Kasumi-1 (cell line): ENCODE results near the gene TECR.
A peak's percentile ranks its signal among the peaks of the same experiment; 100 is the strongest.
"Not testable (repeated sequence)": the region's sequence is repeated elsewhere in the genome, so short reads cannot be mapped to it uniquely, and the experiment has no call there.

Source experiments
- DNase-seq, 2 experiments: peaks; one replicate each; lab custom pipeline; 2025; lab: John Stamatoyannopoulos, UW

Gene TECR, protein sequence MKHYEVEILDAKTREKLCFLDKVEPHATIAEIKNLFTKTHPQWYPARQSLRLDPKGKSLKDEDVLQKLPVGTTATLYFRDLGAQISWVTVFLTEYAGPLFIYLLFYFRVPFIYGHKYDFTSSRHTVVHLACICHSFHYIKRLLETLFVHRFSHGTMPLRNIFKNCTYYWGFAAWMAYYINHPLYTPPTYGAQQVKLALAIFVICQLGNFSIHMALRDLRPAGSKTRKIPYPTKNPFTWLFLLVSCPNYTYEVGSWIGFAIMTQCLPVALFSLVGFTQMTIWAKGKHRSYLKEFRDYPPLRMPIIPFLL

DNA sequence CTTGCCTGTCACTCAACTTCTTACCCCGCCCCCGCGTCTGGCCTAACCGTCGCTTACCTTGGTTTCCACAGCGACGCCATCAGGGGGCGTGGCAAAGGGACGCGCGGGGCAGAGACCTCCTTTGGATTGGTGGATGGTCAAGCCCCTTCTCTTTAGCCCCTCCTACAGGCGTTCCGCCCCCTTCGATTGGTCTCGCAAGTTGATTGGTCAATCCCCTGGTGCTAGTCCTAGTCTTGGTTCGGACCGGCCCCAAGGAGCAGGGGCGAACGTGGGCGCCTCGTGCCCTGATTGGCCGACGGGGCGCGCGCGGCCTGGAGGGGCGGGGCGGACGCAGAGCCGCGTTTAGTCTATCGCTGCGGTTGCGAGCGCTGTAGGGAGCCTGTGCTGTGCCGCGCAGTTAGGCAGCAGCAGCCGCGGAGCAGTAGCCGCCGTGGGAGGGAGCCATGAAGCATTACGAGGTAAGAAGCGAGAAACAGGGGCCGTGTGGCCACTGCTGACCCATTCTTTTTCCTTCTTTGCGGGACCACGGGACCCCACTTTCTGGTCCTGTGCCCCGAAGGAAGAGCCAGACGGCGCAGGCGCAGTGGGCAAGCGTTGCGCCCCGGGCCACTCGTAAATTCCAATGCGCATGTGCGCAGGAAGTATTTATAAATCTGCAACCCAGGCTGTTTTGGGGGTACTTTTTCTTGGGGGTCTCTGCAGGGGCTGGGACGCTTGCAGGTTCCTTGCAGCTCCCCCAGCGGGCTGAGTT, at the start of gene TECR:
Gene TECR (plus strand): TSS at position 341 of the 751 bp plus-strand sequence. CDS start 103 bp downstream, at position 444.
- DNase-seq = peak; percentile 99

DNA sequence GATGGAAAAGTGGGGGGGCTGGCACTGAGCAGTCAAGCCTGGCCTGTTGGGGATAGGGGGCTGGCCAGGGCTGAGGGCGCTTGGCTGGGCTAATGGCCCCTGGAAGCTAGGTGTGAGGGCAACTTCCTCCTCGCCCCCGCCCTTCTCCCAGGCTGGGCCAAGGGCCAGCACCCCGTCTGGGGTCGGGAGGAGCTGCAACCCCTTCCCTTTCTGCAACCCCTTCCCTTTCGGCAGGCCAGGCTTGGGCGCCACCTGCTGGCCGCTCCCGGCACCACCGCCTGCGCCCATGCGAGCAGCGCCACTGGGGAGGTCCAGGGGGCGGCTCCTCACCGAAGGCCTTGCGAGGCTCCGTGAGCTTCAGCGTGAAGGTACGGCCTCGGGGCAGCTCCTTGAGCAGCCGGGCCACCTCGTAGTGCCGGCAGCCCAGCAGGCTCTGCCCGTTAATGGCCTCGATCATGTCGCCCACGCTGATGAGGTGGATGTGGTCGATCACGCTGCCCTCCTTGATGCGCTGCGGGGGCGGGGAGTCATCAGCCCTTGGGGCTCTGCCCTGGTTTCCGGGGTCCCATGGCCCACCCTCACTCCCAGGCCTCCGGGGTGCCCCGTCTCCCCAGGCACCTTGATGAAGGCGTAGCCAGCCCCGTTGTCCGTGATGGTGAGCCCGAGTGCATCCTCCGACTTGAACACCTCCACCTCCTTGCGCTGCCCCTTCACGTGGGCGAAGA, 49.3 kb upstream of the TECR start:
- peak; percentile 49 to 51 for DNase-seq

DNA sequence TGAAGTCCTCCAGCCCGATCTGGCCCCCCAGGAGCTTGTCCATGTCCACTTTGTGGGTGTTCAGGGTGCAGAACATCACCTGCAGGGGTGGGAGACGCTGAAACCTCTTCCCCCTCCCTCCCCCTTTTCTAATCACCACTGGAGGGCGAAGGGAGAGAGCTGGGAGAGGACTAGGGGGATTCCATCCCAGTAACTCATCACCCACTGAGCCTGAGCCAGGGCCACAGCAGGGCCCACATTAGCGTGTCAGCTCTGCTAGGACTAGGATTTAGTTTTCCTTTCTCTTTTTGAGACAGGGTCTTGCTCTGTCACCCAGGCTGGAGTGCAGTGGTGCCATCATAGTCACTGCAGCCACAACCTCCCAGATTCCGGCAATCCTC, 48.7 kb upstream of the TECR start:
- DNase-seq = no peak

DNA sequence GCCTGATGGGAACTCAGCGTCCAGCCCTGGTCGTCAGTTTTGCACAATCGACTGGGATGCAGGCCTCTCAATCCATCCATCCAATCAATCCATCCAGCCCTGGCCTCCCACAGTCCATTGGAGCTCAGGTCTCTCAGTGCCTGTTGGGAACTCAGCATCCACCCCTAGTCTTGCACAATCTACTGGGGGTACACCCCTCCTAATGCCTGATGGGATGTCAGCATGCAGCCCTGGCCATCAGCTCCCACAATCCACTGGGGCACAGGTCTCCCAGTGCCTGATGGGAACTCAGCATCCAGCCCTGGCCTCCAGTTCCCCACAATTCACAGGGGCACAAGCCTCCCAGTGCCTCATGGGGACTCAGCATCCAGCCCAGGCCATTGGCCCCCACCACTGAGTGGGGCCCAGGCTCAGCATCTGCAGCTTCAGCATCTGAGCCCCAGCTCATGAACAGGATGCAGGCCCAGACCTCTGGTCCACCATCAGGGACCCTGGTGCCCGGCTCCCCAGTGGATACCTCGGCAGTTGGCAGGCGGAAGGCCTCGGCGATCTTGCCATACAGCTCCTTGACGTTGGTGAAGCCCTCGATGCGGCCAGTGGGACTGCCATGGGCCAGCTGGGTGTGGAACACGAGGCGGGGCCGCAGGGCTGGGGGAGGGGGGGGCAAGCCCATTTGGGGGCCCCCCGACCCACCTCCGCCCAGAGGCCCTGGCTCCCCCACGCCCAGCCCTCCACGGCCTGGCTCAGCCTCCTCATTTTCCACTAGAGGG, 47.0 kb upstream of the TECR start:
- no peak for DNase-seq

DNA sequence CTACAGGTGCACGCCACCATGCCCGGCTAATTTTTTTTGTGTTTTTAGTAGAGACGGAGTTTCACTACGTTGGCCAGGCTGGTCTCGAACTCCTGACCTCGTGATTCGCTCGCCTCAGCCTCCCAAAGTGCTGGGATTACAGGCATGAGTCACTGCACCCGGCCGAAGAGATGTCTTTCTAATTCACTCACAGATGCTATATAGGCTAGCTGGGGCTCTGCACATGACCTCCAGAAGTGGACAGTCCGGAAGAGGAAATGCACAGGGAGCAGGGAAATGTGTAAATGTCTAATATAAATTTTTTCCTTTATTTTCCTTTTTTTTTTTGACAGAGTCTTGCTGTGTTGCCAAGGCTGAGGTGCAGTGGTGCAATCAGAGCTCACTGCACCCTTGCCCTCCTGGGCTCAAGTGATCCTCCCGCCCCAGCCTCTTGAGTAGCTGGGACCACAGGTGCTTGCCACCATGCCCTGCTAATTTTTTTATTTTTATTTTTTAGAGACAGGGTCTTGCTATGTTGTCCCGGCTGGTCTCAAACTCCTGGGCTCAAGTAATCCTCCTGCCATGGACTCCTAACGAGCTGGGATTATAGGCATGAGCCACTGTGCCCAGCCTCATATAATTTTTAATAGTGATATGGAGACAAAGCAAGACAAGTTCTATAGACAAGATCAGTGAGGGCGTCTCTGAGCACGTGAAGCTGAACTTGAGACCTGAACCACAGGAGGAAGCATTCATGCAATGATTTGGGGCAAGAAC, 41.8 kb upstream of the TECR start:
- no peak for DNase-seq

DNA sequence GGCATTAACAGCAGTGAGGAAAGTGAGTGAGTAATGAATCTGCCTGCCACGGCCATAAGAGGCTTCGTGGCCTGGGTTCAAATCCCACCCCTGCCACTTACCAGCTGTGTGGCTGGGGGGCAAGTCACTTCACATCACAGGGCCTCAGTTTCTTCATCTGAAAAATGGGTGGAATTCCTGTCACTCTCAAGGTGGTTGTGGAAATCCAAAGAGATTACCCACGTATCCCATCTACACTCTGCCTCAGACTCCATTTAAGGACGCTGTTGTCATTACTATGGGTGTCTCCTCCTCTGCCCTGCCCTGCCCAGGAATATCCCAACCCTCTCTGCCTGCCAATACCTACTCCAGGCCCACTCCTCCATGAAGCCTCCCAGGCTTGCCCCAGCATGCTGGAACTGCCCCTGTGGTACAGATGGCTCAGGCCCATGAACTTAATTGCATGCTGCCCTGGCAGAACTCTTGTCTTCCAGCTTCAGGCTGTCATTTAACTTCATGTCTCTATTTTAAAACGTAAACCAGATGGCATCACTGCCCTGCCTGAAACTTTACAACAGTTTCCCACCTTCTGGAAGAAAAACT, 36.5 kb upstream of the TECR start:
- DNase-seq = no peak

DNA sequence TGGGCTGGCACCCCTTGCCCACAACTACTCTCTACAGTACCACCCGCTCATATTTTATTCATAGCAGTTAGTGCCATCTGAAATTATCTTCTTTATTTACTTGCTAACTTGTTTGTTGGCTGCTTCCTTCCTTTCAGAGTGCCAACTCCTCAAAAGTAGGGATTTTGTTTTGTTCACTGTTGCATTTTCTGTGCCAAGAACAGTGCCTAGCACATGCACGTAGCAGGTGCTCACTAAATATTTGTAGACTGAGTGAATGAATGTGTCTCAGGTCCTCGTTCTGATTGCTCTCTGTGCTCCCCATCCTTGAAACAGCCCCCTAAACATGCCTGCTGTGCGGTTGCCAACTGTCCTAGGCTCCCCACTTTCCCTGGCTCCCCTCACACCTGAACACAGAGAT, 35.0 kb upstream of the TECR start:
- no peak for DNase-seq

DNA sequence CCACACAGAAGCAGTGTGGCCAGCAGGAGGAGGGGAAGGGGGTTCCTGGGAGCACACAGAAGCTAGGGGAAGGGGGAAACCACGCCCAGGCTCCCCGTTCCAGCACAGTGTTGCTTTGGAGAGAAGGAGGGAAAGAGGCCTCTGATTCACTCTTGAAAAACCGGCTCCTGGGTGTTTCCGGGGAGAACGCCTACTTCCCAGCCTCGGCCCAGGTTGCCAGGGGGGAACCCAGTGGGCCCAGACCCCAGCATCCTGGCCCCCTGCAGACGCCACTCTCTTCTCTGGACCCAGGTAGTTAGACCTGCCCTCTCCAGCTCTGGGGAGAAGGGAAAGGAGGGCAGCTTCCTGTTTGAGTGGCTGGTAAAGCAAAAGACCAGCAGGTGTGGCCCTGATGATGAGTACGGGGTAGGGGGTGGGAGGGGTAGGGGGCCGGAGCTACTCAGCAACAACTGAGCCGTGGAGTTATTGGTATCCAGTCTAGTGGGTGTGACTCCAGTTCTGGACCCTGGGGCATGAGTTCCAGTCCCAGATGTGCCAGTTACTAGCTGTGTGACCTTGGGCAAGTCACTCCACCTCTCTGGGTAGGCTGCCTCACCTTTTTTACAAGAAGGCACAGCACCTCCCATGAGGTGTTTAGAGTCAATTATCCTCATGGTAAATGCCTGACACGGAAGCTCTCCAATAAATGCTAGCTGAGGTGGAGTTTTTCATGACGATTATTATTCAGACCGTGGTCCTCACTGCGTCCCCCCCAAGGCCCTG, 34.3 kb upstream of the TECR start:
- DNase-seq = no peak

DNA sequence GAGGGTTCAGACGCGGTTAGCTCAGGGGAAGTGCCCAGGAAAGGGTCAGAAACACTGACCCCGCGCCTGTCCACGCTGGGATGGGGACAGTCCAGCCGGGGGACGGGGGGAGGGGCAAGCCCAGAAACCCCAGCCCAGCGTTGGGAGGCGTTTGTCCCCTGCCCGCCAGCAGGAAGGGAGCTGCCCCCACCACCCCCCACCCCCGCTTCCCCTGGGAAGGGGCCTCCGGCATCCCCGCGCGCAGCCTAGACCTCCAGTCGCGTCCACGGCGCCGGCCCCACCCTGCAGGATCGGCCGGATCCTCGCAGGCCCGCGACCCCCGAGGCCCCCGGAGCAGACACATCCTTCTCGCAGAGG, 33.7 kb upstream of the TECR start:
- no peak for DNase-seq

DNA sequence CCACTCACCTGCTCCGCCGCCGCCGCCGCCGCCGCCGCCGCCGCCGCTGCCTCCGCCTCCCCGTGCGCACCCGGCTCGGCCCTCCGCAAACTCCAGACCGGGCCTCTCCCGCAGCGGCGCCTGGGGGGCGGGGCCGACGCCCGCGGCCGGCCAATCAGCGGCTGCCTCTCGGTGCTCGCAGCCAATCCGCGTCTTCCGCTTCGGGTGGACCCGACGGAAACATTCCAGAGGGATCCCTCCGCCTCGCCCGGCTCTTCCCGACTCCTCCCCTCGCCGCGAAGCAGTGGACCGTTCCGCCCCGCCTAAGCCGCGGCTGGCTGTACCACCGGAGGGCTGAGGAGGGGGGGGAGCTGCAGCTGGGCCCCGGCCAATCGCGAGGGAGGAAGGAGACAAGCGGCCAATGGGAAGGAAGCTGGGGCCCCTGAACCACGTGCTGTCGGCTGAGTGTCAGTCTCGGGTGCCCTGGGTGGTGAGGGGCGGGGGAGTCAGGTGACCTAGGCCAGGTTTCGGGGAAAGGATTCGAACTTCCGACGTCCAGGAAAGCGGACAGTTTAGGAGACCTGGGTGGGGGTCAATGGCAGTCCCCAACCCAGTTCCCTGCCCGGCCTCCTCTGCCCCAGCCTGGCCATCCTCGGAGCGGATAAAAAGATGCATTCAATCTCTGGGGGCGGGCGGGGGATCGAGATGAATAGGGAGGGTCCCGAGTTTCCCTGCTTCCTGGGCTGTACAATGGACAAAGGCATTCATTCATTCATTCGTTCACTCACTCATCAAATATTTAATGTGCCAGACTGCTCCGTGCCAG, 33.2 kb upstream of the TECR start, which contains the start of gene GIPC1:
Gene GIPC1 (minus strand): TSS at position 99 of the 805 bp plus-strand sequence. CDS start 13,151 bp downstream, outside the sequence.
- DNase-seq = peak; percentile 85 to 91

DNA sequence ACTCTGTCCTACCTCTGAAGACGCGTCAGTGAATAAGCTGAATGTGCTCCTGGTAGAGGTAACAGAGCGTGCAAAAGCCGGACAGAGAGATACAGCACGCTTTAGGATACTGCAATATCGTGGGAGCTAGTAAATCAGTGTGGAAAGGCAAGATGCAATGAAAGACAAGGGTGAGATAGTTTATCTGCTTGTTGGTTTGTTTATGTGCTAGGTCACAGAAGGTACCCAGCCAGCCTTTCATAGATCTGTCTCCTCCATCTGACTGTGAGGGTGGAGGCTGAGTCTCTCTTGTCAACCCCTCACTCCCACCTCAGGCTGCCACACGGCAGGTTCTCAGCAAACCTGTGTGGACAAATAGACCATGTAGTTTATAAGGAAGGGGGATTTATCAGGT, 32.6 kb upstream of the TECR start:
- no peak for DNase-seq

DNA sequence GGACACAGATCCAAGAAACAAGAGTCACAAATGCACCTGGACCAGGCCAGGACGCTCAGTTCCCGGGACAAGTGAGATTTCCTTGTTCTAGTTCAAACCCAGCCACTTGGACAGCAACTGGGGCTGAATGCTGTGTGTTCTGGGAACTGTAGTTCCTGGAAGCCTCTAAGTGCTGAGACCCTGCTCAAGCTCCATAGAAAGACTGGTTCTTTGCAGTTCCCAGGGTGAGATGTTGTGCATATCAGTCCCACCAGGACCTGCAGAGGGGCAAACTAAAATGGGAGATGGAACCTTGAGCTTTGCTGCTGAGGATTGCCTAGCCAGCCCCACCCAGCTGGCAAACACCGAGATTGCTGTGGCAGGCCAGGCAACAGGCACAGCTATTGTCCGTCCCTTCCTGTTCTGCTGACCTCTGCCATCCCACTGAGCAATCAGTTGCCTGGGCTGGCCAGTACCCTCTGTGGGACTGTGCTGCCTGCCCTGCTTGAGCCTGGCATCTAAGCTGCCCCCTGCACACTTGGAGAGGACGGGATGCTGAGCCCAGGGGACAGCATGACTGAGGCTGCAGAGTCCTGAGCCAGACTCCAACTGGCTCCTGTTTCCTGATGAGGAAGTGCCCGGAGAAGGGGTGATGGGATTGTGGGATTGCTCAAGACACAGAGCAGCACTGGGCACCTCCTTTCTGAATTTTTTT, 32.0 kb upstream of the TECR start:
- DNase-seq = no peak

DNA sequence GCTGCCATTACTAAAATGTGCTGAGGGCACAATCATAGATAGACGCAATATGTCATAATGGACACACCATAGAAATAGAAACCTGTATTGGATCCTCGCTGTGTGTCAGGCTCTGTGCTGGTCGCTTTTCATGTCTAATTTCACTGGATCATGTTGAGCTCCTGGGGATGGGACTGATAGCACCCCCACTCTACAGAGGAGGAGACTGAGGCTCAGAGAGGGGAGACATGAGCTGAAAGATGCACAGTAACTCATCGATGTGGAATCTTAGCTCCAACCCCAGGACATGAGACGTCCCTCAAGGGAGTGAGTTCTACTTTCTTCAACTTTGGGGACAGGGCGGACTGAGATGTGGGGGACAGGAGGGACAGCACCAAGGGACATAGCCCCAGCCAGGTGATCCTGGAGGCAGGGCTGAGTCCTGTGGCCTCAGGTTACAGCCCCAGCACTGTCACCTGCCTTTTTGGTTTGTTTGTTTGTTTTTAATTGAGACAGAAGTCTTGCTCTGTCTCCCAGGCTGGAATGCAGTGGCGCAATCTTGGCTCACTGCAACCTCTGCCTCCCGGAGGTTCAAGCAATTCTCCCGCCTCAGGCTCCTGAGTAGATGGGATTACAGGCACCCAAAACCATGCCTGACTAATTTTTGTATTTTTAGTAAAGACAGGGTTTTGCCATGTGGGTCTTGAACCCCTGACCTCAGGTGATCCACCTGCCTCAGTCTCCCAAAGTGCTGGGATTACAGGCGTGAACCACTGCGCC, 26.9 kb upstream of the TECR start:
- no peak for DNase-seq

DNA sequence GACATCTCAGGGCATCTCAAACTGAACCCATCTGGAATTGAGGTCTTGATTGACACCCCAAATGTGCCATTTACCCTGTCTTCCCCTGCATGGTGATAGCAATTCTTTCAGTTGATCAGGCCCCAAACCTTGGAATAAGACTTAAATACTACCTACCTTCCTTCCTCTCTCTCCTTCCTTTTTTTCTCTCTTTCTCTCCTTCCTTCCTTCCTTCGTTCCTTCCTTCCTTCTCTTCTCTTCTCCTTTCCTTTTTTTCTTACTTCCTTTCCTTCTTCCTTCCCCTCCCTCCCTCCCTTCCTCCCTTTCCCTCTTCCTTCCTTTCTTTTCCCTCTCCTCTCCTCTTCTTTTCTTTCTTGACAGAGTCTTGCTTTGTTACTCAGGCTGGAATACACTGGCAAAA, 26.1 kb upstream of the TECR start:
- DNase-seq = no peak

DNA sequence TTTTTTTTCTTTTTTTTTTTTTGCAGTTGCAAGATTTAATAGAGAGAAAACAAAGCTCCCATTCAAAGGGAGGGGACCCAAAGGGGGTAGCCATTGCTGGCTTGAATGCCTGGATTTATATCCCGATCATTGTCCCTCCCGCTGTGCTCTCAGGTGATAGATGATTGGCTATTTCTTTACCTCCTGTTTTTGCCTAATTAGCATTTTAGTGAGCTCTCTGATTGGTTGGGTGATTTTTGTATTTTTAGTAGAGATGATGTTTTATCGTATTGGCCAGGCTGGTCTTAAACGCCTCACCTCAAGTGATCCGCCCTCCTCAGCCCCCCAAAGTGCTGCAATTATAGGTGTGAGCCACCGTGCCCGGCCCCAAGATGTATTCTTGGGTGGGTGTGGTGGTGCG, 24.8 kb upstream of the TECR start:
- DNase-seq = not testable (repeated sequence)

DNA sequence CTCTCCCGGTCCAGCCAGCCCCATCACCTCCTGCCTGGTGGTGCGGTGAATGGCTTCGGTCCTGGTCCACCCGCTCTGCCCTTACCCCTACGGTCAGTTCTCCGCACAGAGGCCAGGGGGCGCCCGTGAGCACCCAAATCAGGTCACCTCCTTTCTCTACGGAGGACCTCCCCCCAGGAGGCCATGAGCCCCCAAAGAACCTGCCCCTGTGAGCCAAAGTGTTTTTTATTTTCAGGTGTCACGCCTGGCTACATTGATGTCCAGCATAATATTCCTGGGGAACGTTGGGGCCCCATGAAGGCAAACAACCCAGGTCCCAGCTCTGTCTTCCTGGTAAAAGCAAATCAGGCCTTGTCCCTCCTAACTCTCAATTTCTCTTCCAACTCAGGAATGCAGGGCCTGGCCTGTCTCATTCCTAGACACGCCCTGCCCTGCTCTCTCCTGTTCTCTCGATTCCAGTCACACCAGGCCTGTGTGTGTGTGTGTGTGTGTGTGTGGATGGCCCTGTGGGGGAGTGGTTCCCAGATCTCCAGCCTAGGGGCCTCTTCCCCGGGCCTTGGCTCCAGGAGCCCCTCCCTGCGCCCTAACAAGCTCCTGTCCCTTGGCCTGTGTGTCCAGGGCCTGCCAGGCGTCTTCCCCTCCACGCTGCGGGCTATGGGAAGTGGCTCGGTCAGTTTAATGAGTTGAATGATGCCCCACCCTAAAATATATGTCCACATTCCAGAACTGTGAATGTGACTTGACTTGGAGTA, 23.7 kb upstream of the TECR start:
- DNase-seq = peak; percentile 61 to 67
